Hematopoietic multipotent progenitor cell treated with erythropoietin and hydrocortisone succinate and interleukin-3 and kit ligand, for 8 days (in vitro differentiated cells): Measurements from ENCODE around the gene KLF13.

Experiments used
- DNase-seq: peaks from one replicate; pipeline ENCODE4 v3.0.0-alpha.2; 2015

Gene KLF13

GRCh38 chr15:31387479-31388118 is 61.0 kb downstream of the KLF13 start:
- peak; percentile 53 for DNase-seq

- DNase-seq, result no peak
Observed at GRCh38 chr15:31389576-31389975, 62.9 kb downstream of the KLF13 start.

GRCh38 chr15:31390029-31390428 is 63.4 kb downstream of the KLF13 start:
- DNase-seq, result no peak

GRCh38 chr15:31390777-31391486 is 64.3 kb downstream of the KLF13 start:
- no peak for DNase-seq

- peak; percentile 92 for DNase-seq
Observed at GRCh38 chr15:31391687-31392671, 65.3 kb downstream of the KLF13 start.

GRCh38 chr15:31392761-31393401 is 66.2 kb downstream of the KLF13 start:
- DNase-seq, result no peak

- no peak for DNase-seq
Observed at GRCh38 chr15:31393444-31394091, 66.9 kb downstream of the KLF13 start.

GRCh38 chr15:31396881-31397560 is 70.4 kb downstream of the KLF13 start:
- DNase-seq, result peak; percentile 87

GRCh38 chr15:31397851-31398661 is 71.4 kb downstream of the KLF13 start:
- no peak for DNase-seq

GRCh38 chr15:31398677-31399301 is 72.2 kb downstream of the KLF13 start:
- peak; percentile 32 for DNase-seq

- DNase-seq, result no peak
Observed at GRCh38 chr15:31399544-31400171, 73.0 kb downstream of the KLF13 start.

GRCh38 chr15:31400222-31400927 is 73.7 kb downstream of the KLF13 start:
- no peak for DNase-seq

GRCh38 chr15:31401282-31401681 is 74.6 kb downstream of the KLF13 start:
- DNase-seq, result no peak

GRCh38 chr15:31402003-31402402 is 75.4 kb downstream of the KLF13 start:
- DNase-seq, result no peak

GRCh38 chr15:31402511-31403056 is 75.9 kb downstream of the KLF13 start:
- DNase-seq, result no peak

GRCh38 chr15:31403096-31403495 is 76.5 kb downstream of the KLF13 start:
- DNase-seq, result no peak

GRCh38 chr15:31403606-31404005 is 77.0 kb downstream of the KLF13 start:
- no peak for DNase-seq

- no peak for DNase-seq
Observed at GRCh38 chr15:31404345-31404744, 77.7 kb downstream of the KLF13 start.
